Ishikawa (cell line): ENCODE data around the gene BIRC2.

ENCODE experiments used
- CREB1 ChIP-seq: IDR thresholded peaks from 2 replicates; pipeline ENCODE4 v1.6.1; 2012; ENCODE audit warnings: low read depth
- EGR1 ChIP-seq: IDR thresholded peaks from 2 replicates; pipeline ENCODE4 v1.6.1; 2012
- FOXM1 ChIP-seq: IDR thresholded peaks from 2 replicates; pipeline ENCODE4 v1.6.1; 2012; ENCODE audit warnings: low read depth, borderline replicate concordance
- NFIC ChIP-seq: IDR thresholded peaks from 2 replicates; pipeline ENCODE4 v1.6.1; 2012
- RAD21 ChIP-seq: IDR thresholded peaks from 2 replicates; pipeline ENCODE4 v1.6.1; 2012; ENCODE audit warnings: low read depth
- REST ChIP-seq: IDR thresholded peaks from 2 replicates; pipeline ENCODE4 v1.6.1; 2012; ENCODE audit warnings: low read depth, mild to moderate bottlenecking
- TAF1 ChIP-seq: IDR thresholded peaks from 2 replicates; pipeline ENCODE4 v1.6.1; 2012; ENCODE audit warnings: low read depth, mild to moderate bottlenecking
- TCF12 ChIP-seq: IDR thresholded peaks from 2 replicates; pipeline ENCODE4 v1.6.1; 2012; ENCODE audit warnings: low read depth
- USF1 ChIP-seq: IDR thresholded peaks from 2 replicates; pipeline ENCODE4 v1.6.1; 2012
- TF ChIP-seq, protein P1 (sequence below): IDR thresholded peaks from 2 replicates; pipeline ENCODE4 v1.6.1; 2012

GRCh38 chr11:102399189-102399588 lies 52.2 kb downstream of the BIRC2 start:
- TF ChIP-seq EGR1 = no peak
- no peak for TF ChIP-seq TCF12
- TF ChIP-seq, protein P1, sequence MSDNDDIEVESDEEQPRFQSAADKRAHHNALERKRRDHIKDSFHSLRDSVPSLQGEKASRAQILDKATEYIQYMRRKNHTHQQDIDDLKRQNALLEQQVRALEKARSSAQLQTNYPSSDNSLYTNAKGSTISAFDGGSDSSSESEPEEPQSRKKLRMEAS = no peak
- TF ChIP-seq USF1 = no peak
- no peak for TF ChIP-seq TAF1
- TF ChIP-seq REST = no peak
- no peak for TF ChIP-seq FOXM1
- no peak for TF ChIP-seq NFIC
- no peak for TF ChIP-seq CREB1
- no peak for TF ChIP-seq RAD21
